Activated CD4-positive, alpha-beta memory T cell treated with anti-CD3 and anti-CD28 coated beads, Interleukin-2, amount 10 ng/mL, durations not matched to agents 7 days and 5 days (primary cell): ENCODE measurements around the gene LIG1. TPM values are rescaled to one million over a fixed set of nuclear protein-coding genes. Genes with fewer than 3 reads are reported as not detected.

Experiments
- CTCF ChIA-PET: fragments of 350-600 bp; sonication (Branson Sonifier 250); formaldehyde crosslinking; loops from one replicate; lab custom pipeline; 2021; ENCODE audit warnings: antibody characterized with exemption, inconsistent platforms; lab: Charles Lee
- POLR2A ChIA-PET: fragments of 350-600 bp; sonication (Branson Sonifier 250); formaldehyde crosslinking; loops from one replicate; lab custom pipeline; 2021; ENCODE audit warnings: antibody characterized with exemption; lab: Charles Lee
- DNase-seq: peaks from one replicate; pipeline ENCODE4 v3.0.0-alpha.2; 2020
- H3K27ac Mint-ChIP-seq: one replicate; pipeline ENCODE4 v1.8.0; 2021; ENCODE audit warnings: mild to moderate bottlenecking, mixed read lengths
- H3K27me3 Mint-ChIP-seq: one replicate; pipeline ENCODE4 v1.8.0; 2021; ENCODE audit warnings: mixed read lengths
- H3K36me3 Mint-ChIP-seq: one replicate; pipeline ENCODE4 v1.8.0; 2021; ENCODE audit warnings: low read depth, mixed read lengths
- H3K4me1 Mint-ChIP-seq: one replicate; pipeline ENCODE4 v1.8.0; 2021; ENCODE audit warnings: mixed read lengths
- H3K4me3 Mint-ChIP-seq: one replicate; pipeline ENCODE4 v1.8.0; 2021; ENCODE audit warnings: mild to moderate bottlenecking, mixed read lengths
- H3K9me3 Mint-ChIP-seq: one replicate; pipeline ENCODE4 v1.8.0; 2021; ENCODE audit warnings: mixed read lengths
- total RNA-seq, 2 experiments: library from RNA; stranded (reverse); gene quantifications; one replicate each; pipeline ENCODE4 v1.2.3, GENCODE V29; 2021

LIG1 gene
- total RNA-seq, 2 experiments from 2014 or later = 137 to 146 TPM

GRCh38 chr19:48194844-48195830, 25.0 kb upstream of the LIG1 start:
- H3K4me3 Mint-ChIP-seq = no peak overlapping the region
- H3K36me3 Mint-ChIP-seq = peaks cover 23% of the 10 kb centered on the region
- ChIA-PET CTCF (interaction anchor here (1.1 to 2.5 kb wide), 4 partner anchors 9 to 87 kb away, joined by 3 to 31 read pairs (median 6); partner anchors contain the start of gene ZSWIM9), POLR2A (interaction anchor here (1.9 to 2.2 kb wide), 2 partner anchors 8 to 23 kb away, joined by 7 to 12 read pairs; no protein-coding TSS in a partner anchor)
- no peak overlapping the region for H3K27ac Mint-ChIP-seq
- no peak for DNase-seq
- H3K9me3 Mint-ChIP-seq = no peaks in the 10 kb centered on the region
- peaks cover 10% of the 10 kb centered on the region for H3K4me1 Mint-ChIP-seq
- no peaks in the 10 kb centered on the region for H3K27me3 Mint-ChIP-seq

GRCh38 chr19:48194041-48194843, 24.1 kb upstream of the LIG1 start:
- Mint-ChIP-seq H3K27me3 (no peaks in the 10 kb centered on the region), H3K27ac (no peak overlapping the region), H3K4me3 (no peak overlapping the region), H3K9me3 (no peaks in the 10 kb centered on the region), H3K4me1 (peaks cover 10% of the 10 kb centered on the region), H3K36me3 (peaks cover 20% of the 10 kb centered on the region)
- ChIA-PET CTCF (interaction anchor here (0.5 to 2.5 kb wide), 6 partner anchors 10 to 326 kb away, joined by 3 to 31 read pairs (median 3); partner anchors contain the start of gene ZSWIM9), POLR2A (interaction anchor here (1.9 to 2.2 kb wide), 2 partner anchors 9 to 22 kb away, joined by 7 to 12 read pairs; no protein-coding TSS in a partner anchor)
- peak; percentile 30 for DNase-seq

- ChIA-PET POLR2A (no interaction called here), CTCF (interaction anchor here (2.5 kb wide), 1 partner anchor 11 kb away, joined by 31 read pairs; no protein-coding TSS in a partner anchor)
- peaks cover 28% of the 10 kb centered on the region for H3K36me3 Mint-ChIP-seq
- peaks cover 12% of the 10 kb centered on the region for H3K4me1 Mint-ChIP-seq
- H3K9me3 Mint-ChIP-seq = no peaks in the 10 kb centered on the region
- no peak for DNase-seq
- no peak overlapping the region for H3K4me3 Mint-ChIP-seq
- no peaks in the 10 kb centered on the region for H3K27me3 Mint-ChIP-seq
- no peak overlapping the region for H3K27ac Mint-ChIP-seq
Measured at GRCh38 chr19:48192750-48193149, 22.6 kb upstream of the LIG1 start.

GRCh38 chr19:48190885-48191284, 20.7 kb upstream of the LIG1 start:
- Mint-ChIP-seq H3K36me3 (peaks cover 26% of the 10 kb centered on the region), H3K4me1 (peaks cover 8% of the 10 kb centered on the region), H3K4me3 (no peak overlapping the region), H3K27me3 (no peaks in the 10 kb centered on the region), H3K27ac (no peak overlapping the region), H3K9me3 (no peaks in the 10 kb centered on the region)
- ChIA-PET CTCF (interaction anchor here (0.7 to 2.5 kb wide), 3 partner anchors 13 to 76 kb away, joined by 4 to 12 read pairs (median 4); no protein-coding TSS in a partner anchor), POLR2A (interaction anchor here (1.3 to 1.6 kb wide), 2 partner anchors 12 to 19 kb away, joined by 5 to 6 read pairs; no protein-coding TSS in a partner anchor)
- no peak for DNase-seq

GRCh38 chr19:48190288-48190884, 20.2 kb upstream of the LIG1 start:
- H3K9me3 Mint-ChIP-seq = no peaks in the 10 kb centered on the region
- no peak overlapping the region for H3K27ac Mint-ChIP-seq
- peaks cover 8% of the 10 kb centered on the region for H3K4me1 Mint-ChIP-seq
- DNase-seq = peak; percentile 55
- peaks cover 23% of the 10 kb centered on the region for H3K36me3 Mint-ChIP-seq
- ChIA-PET CTCF (interaction anchor here (0.7 to 2.5 kb wide), 3 partner anchors 13 to 76 kb away, joined by 4 to 12 read pairs (median 4); no protein-coding TSS in a partner anchor), POLR2A (interaction anchor here (1.2 to 1.6 kb wide), 3 partner anchors 13 to 70 kb away, joined by 3 to 6 read pairs (median 5); no protein-coding TSS in a partner anchor)
- no peak overlapping the region for H3K4me3 Mint-ChIP-seq
- no peaks in the 10 kb centered on the region for H3K27me3 Mint-ChIP-seq

- DNase-seq = no peak
- Mint-ChIP-seq H3K36me3 (peaks cover 42% of the 10 kb centered on the region), H3K9me3 (peaks cover 2% of the 10 kb centered on the region), H3K27me3 (no peaks in the 10 kb centered on the region), H3K4me1 (peaks cover 5% of the 10 kb centered on the region), H3K4me3 (no peak overlapping the region), H3K27ac (no peak overlapping the region)
- ChIA-PET POLR2A (interaction anchor here (1.8 kb wide), 1 partner anchor 17 kb away, joined by 4 read pairs; no protein-coding TSS in a partner anchor), CTCF (no interaction called here)
Measured at GRCh38 chr19:48186541-48186991, 16.4 kb upstream of the LIG1 start.

GRCh38 chr19:48186015-48186414, 15.9 kb upstream of the LIG1 start:
- ChIA-PET POLR2A (interaction anchor here (1.8 kb wide), 1 partner anchor 18 kb away, joined by 4 read pairs; no protein-coding TSS in a partner anchor), CTCF (no interaction called here)
- no peak overlapping the region for H3K4me3 Mint-ChIP-seq
- peaks cover 8% of the 10 kb centered on the region for H3K9me3 Mint-ChIP-seq
- no peak overlapping the region for H3K27ac Mint-ChIP-seq
- no peaks in the 10 kb centered on the region for H3K27me3 Mint-ChIP-seq
- H3K36me3 Mint-ChIP-seq = peaks cover 44% of the 10 kb centered on the region
- peaks cover 4% of the 10 kb centered on the region for H3K4me1 Mint-ChIP-seq
- no peak for DNase-seq

- no peaks in the 10 kb centered on the region for H3K27me3 Mint-ChIP-seq
- peaks cover 8% of the 10 kb centered on the region for H3K9me3 Mint-ChIP-seq
- DNase-seq = no peak
- H3K36me3 Mint-ChIP-seq = peaks cover 49% of the 10 kb centered on the region
- H3K4me3 Mint-ChIP-seq = no peak overlapping the region
- no peaks in the 10 kb centered on the region for H3K4me1 Mint-ChIP-seq
- ChIA-PET CTCF (no interaction called here), POLR2A (no interaction called here)
- H3K27ac Mint-ChIP-seq = no peak overlapping the region
Measured at GRCh38 chr19:48183356-48183755, 13.2 kb upstream of the LIG1 start.

GRCh38 chr19:48182434-48182833, 12.3 kb upstream of the LIG1 start:
- H3K27ac Mint-ChIP-seq = no peak overlapping the region
- no peaks in the 10 kb centered on the region for H3K4me1 Mint-ChIP-seq
- peaks cover 8% of the 10 kb centered on the region for H3K9me3 Mint-ChIP-seq
- ChIA-PET CTCF (no interaction called here), POLR2A (no interaction called here)
- no peaks in the 10 kb centered on the region for H3K27me3 Mint-ChIP-seq
- H3K4me3 Mint-ChIP-seq = no peak overlapping the region
- peaks cover 49% of the 10 kb centered on the region for H3K36me3 Mint-ChIP-seq
- no peak for DNase-seq

GRCh38 chr19:48181505-48181904, 11.4 kb upstream of the LIG1 start:
- Mint-ChIP-seq H3K27me3 (no peaks in the 10 kb centered on the region), H3K36me3 (peaks cover 55% of the 10 kb centered on the region), H3K4me1 (peaks cover 4% of the 10 kb centered on the region), H3K9me3 (peaks cover 8% of the 10 kb centered on the region), H3K4me3 (no peak overlapping the region), H3K27ac (no peak overlapping the region)
- POLR2A ChIA-PET = no interaction called here
- CTCF ChIA-PET = no interaction called here
- no peak for DNase-seq

- CTCF ChIA-PET = no interaction called here
- H3K36me3 Mint-ChIP-seq = peaks cover 56% of the 10 kb centered on the region
- peaks cover 35% of the 10 kb centered on the region for H3K4me1 Mint-ChIP-seq
- no peak overlapping the region for H3K27ac Mint-ChIP-seq
- POLR2A ChIA-PET = interaction anchor here (1.3 kb wide), 1 partner anchor 27 kb away, joined by 4 read pairs; no protein-coding TSS in a partner anchor
- H3K9me3 Mint-ChIP-seq = peaks cover 3% of the 10 kb centered on the region
- H3K4me3 Mint-ChIP-seq = no peak overlapping the region
- H3K27me3 Mint-ChIP-seq = no peaks in the 10 kb centered on the region
- no peak for DNase-seq
Measured at GRCh38 chr19:48176226-48176625, 6.1 kb upstream of the LIG1 start.

GRCh38 chr19:48175578-48175977, 5.4 kb upstream of the LIG1 start:
- H3K27ac Mint-ChIP-seq = peak overlapping the region; percentile 29
- peaks cover 56% of the 10 kb centered on the region for H3K36me3 Mint-ChIP-seq
- H3K4me3 Mint-ChIP-seq = no peak overlapping the region
- peaks cover 40% of the 10 kb centered on the region for H3K4me1 Mint-ChIP-seq
- POLR2A ChIA-PET = interaction anchor here (1.3 kb wide), 1 partner anchor 28 kb away, joined by 4 read pairs; no protein-coding TSS in a partner anchor
- H3K27me3 Mint-ChIP-seq = no peaks in the 10 kb centered on the region
- no peaks in the 10 kb centered on the region for H3K9me3 Mint-ChIP-seq
- no peak for DNase-seq
- CTCF ChIA-PET = interaction anchor here (0.6 kb wide), 1 partner anchor 40 kb away, joined by 3 read pairs; no protein-coding TSS in a partner anchor
